ENCODE measurements around the gene C3orf70.

Gene C3orf70

GRCh38 chr3:185042312-185043050 is 110.4 kb downstream of the C3orf70 start:
- DNase-seq = no peak

- DNase-seq = no peak
These were observed 111.3 kb downstream of the C3orf70 start for GRCh38 chr3:185041540-185041939.

GRCh38 chr3:185040425-185040824 is 112.4 kb downstream of the C3orf70 start:
- DNase-seq = no peak

GRCh38 chr3:185037801-185038200 is 115.1 kb downstream of the C3orf70 start:
- DNase-seq = no peak

GRCh38 chr3:185030951-185031350 is 121.9 kb downstream of the C3orf70 start:
- no peak for DNase-seq

GRCh38 chr3:185030399-185030798 is 122.5 kb downstream of the C3orf70 start:
- no peak for DNase-seq

- no peak for DNase-seq
These were observed 123.8 kb downstream of the C3orf70 start for GRCh38 chr3:185029086-185029485.

GRCh38 chr3:185028121-185028520 is 124.7 kb downstream of the C3orf70 start:
- no peak for DNase-seq
